GM12892 (cell line): ENCODE data around the gene RAD51.

Experiments used
- POLR2A ChIP-seq: IDR thresholded peaks from 2 replicates; pipeline ENCODE4 v1.6.1; 2011; ENCODE audit warnings: low read depth, low read length, control low read depth
- POLR2AphosphoS5 ChIP-seq: IDR thresholded peaks from 2 replicates; pipeline ENCODE4 v1.6.1; 2011; ENCODE audit warnings: low read depth, low read length, control low read depth

- TF ChIP-seq POLR2AphosphoS5 (no peak), POLR2A (no peak)
These were observed 10.6 kb upstream of the RAD51 start for GRCh38 chr15:40684381-40684780.
